HG03520 (cell line): ENCODE measurements around the gene BHLHE41.

Experiments
- ATAC-seq: cut with Tn5 transposase; IDR thresholded peaks from one replicate; pipeline ENCODE4 v1.9.1; 2021; ENCODE audit warnings: mild to moderate bottlenecking, moderate library complexity; ENCODE audit not compliant: unreplicated experiment

Gene BHLHE41

GRCh38 chr12:26124446-26125399, at the start of gene BHLHE41:
TSS of gene BHLHE41 (minus strand) at chr12:26125037. CDS start at chr12:26124779, 258 bp downstream.
- ATAC-seq = no peak

DNA sequence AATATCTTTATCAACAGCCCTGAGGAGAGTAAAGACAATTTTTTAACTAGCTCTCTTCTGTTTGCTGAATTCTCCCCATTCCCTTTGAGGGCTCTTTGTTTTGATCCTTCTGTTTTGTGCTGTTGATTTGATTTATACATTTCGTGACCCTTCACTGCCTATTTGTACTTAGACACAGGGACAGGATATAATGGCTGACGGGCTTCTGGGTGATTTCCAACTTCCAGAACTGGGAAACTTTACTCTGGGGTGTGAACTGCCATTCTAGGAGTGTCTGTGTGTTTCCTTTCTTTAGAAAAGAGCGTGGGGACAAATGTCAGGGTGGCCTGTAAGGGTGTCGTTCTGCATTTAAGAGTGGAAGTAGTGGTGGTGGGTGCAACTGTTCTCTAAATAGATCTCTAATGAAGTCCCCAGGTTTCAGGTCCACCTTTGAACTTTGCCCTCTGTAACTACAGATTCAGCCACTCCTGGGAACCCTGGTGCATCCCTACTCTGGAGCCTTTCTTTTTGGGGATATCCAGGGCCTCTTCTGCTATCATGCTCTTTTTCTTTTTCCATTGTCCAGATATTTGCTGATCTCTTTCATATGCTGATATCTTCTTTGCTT, 48.2 kb upstream of the BHLHE41 start:
- no peak for ATAC-seq

DNA sequence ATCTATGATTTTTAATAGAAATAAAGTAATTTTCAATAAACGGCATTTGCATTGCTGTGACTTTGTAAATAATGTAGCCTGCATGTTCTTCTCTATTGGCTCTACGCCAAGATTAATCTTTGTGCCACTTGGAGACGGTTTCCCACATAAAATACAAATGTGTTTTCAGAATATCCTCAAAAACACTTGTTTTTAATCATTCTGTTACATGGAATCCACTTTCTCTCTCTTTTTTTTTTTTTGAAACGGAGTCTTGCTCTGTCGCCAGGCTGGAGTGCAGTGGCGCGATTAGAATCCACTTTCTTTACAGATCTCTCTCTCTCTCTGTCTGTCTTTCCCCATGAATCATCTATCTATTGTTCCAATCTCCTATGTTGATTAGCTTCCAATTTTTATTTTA, 47.7 kb upstream of the BHLHE41 start:
- ATAC-seq = no peak

DNA sequence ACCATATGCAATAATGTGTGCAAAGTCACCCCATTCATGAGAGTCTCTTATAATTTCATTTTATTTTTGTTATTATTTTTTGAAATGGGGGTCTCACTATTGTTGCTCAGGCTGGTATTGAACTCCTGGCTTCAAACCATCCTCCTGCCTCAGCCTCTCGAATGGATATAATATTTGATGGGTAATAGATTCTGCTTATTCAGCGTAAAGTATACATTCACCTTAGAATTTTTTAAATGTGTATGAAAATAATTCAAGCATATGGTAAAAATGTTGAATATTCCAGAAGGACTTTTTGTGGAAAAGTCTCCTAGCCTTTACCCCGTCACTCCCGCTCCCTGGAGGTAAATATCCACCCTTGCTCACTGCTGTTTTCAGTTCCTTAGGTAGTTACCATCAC, 47.2 kb upstream of the BHLHE41 start:
- no peak for ATAC-seq

DNA sequence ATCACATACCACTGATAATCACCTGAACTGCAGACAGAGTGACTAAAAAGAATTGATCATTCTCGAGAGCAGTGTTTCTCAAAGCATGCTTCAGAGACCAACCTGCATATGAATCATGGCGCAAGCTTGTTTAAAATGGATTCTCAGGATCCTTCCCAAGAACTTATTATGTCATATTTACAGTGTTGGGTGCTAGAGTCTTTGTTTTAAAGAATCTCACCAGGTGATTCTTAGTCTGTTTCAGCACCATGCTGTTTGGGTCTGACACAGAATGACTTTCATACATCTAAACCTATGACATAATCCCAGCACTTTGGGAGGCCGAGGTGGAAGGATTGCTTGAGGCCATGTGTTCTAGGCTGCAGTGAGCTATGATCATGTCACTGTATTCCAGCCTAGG, 39.3 kb upstream of the BHLHE41 start:
- ATAC-seq = no peak

DNA sequence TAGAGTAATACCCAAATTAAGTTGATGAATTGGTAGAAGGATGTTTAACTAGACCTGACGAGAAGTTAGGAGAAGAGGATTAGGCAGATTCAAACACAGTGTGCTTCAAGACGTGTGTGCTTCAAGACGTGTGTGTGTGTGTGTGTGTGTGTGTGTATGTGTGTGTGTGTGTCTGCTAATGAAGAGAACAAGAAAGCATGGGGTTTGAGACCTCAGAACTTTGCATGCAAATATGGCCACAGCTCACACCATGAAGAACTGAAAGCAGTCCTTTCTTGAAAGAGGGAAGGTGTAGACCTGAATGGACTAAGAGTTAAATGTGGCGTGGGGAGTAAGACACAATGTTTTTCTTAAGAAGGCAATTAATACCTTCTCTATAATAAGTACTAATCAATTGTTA, 38.1 kb upstream of the BHLHE41 start:
- peak; percentile 91 for ATAC-seq

DNA sequence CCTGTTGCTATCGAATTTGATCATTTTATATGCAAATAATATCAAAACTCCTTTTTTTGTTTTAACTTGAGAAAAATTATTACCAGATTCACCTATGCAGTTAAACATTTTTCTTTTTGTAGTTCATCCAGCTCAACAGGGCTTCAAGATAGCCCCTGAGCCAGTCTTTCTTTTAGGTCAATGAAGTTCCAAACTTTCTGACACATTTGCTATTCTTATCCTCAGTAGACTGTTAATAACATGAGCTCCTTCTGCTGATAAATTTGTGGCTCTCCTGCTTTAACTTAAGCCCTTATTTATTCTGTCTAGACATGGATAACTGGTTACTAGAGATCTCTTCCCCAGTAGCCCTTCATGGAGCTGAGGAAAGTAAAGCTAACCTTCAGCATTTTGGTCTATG, 37.3 kb upstream of the BHLHE41 start:
- no peak for ATAC-seq

DNA sequence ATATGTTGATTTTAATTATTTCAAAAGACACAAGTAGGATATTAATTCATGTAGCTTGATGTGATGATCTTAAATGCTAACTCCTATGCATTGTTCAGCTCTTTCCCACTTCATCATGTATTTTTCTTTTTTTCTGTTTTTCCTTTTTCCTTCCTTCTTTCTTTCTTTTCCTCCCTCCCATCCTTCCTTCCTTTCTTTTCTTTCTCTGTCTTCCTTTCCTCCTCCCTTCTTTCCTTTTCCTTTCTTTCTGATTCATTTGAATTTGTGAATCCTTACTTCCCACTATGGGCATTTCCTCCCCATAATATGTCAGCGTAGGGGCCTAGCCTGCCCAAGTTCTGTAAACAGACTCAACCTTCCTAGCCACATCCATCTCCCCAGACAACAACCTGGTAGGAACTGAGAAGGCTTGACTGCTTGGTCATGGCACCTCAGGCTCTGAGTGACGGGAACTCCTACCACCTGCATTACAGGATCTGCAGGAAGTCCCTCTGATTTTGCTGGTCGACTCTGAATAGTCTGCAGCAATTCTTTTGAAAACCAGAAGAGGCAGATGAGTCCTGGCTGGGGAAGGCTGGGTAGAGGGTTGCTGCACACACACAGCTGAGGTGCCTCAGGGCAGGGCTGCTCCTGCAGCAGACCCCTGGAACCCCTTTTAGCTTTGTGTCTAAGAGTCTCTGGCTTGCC, 33.4 kb upstream of the BHLHE41 start:
- no peak for ATAC-seq

DNA sequence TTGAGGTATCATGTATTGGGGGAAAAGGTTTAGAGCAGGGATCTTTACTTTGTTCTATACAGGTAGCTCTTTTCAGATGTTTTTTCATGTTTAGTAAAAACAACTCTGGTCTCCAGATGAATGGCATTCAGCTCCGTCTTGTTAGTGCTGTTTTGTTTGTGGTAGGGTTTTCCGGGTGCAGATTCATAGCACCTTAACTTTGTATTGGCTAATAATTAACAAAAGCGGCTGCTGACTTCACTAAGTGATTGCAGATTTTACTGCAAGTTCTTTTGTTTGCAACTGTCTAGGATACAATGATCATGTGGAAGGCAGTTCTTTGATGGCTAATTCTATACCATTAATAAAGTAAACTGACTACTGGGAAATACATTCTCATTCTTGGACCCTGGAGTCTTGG, 32.2 kb upstream of the BHLHE41 start:
- ATAC-seq = peak; percentile 13

DNA sequence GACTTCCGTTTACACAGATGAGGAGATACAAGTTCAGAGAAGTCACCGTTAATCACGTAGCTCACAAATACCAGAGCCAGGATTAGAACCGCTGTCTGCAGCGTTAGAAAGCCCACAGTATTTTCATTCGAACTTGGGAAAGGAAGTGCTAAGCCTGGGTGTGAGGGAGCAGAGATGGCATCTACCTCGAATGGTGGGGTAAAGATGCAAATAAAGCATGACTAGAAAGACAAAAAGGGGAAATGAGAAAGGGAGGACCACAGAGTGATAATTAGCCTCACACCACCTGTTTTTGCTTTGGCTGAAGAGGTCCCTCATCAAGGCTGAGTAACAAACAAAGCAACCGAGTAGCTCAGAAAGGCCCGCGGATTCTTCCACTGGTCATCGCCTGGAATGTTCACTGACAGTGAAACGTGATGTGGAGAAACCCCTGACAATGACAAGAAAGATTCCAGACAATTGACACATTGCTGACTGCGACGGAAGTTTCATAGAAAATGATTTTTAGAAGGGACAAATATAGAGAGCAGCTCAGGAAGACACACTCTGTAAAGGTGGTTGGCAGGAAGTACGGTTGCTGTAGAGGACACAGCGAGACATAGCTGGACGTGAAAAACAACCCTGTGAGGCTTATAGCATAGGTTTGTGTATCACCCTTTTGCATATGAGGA, 31.5 kb upstream of the BHLHE41 start:
- ATAC-seq = peak; percentile 83

GRCh38 chr12:26153421-26154154, 28.8 kb upstream of the BHLHE41 start:
- no peak for ATAC-seq

DNA sequence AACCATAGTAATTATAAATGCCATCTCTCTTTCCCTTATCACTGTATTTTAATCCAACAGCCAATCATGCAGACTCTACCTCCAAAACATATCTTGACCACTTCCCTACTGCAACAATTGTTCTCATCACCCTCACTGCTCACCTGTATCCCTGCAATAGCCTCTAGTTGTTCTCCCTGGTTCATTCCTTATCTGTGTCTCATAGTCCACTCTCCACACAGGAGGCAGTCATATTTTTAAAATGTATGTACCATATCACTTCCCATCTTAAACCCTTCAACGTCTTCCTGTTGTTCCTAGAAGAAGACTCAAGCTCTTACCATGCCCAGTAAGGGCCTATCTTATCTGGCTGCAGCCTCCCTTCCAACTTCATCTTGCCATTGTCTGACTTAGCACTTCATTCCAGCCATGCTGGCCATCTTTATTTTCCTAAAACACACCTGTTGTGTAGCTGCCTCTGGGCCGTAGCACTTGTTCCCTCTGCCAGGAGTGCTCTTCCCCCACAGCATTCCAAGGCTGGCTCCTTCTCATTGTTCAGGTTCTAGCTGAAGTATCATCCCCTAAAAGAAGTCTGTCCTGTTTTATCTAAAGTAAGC, 27.8 kb upstream of the BHLHE41 start:
- no peak for ATAC-seq

- no peak for ATAC-seq
These were observed 26.1 kb upstream of the BHLHE41 start for GRCh38 chr12:26150736-26151450.

GRCh38 chr12:26149968-26150500, 25.2 kb upstream of the BHLHE41 start:
- ATAC-seq = no peak

GRCh38 chr12:26148291-26148690, 23.5 kb upstream of the BHLHE41 start:
- no peak for ATAC-seq

DNA sequence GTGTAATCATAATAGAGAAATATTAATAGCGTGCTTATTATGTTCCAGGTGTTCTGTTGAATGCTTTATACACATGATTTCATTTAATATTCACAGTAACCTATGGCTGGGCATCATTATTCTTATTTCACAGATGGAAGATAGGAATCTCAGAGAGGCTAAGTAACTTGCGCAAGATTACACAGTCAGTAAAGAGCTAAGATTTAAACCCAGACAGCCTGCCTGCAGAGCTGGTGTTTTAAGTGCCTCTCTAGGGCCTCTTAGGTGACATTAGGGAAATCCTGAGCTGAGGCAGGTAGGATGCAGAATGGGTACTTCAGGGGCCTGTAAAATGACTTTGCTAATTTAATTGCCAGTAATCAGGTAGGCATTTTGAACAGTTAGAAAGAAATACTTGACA, 18.5 kb upstream of the BHLHE41 start:
- no peak for ATAC-seq

- ATAC-seq = no peak
These were observed 14.0 kb upstream of the BHLHE41 start for GRCh38 chr12:26138860-26139259.

GRCh38 chr12:26136688-26137087, 11.9 kb upstream of the BHLHE41 start:
- no peak for ATAC-seq

DNA sequence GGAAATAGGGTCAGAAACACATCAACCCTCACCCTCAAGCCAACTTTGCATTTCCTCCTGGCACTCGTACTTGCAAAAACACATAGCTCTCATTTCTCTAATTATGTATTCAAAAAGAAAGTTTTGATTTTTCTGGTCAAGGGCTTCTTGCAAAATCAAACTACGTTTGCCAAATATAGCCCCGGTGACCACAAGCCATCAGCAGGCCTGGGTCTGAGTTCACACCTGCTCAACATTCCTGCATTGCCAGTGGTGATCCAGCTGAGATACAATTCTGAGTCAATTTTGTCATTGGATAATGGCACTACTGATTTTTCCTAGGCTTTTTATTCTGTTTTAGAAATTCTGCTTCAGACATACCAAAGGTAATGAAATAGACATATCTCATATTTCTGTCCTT, 10.7 kb upstream of the BHLHE41 start:
- ATAC-seq = no peak
